Loucy (cell line): ENCODE results near the gene TBC1D22A.
"Not testable (repeated sequence)": the region's sequence is repeated elsewhere in the genome, so short reads cannot be mapped to it uniquely, and the experiment has no call there.

Experiments
- H2AFZ ChIP-seq: fragments of 200-600 bp; sonication (generic); 2 replicates; pipeline ENCODE4 v1.6.0; 2016; ENCODE audit warnings: antibody characterized with exemption, mild to moderate bottlenecking, low read length, moderate library complexity
- H3F3A ChIP-seq: fragments of 200-600 bp; 2 replicates; pipeline ENCODE4 v1.6.0; 2016; ENCODE audit warnings: antibody characterized with exemption, low read depth, mild to moderate bottlenecking
- H3K27me3 ChIP-seq: fragments of 200-600 bp; sonication (generic); 2 replicates; pipeline ENCODE4 v1.6.1; 2014; ENCODE audit warnings: low read length, mild to moderate bottlenecking; ENCODE audit not compliant: insufficient read depth, poor library complexity, severe bottlenecking
- H3K36me3 ChIP-seq: fragments of 200-600 bp; sonication (generic); 2 replicates; pipeline ENCODE4 v1.6.1; 2016; ENCODE audit warnings: low read length; ENCODE audit not compliant: insufficient read depth
- H3K4me1 ChIP-seq: fragments of 200-600 bp; sonication (generic); 2 replicates; pipeline ENCODE4 v1.5.1; 2014; ENCODE audit warnings: low read length, mild to moderate bottlenecking; ENCODE audit not compliant: insufficient read depth, poor library complexity, severe bottlenecking
- H3K4me2 ChIP-seq: fragments of 200-600 bp; sonication (generic); 2 replicates; pipeline ENCODE4 v1.6.0; 2014; ENCODE audit warnings: antibody characterized with exemption, low read length, low read depth, mild to moderate bottlenecking; ENCODE audit not compliant: poor library complexity, severe bottlenecking
- H3K4me3 ChIP-seq: fragments of 200-600 bp; sonication (generic); 2 replicates; pipeline ENCODE4 v1.5.1; 2014; ENCODE audit warnings: low read length, mild to moderate bottlenecking, mixed read lengths; ENCODE audit not compliant: poor library complexity, severe bottlenecking
- H3K79me2 ChIP-seq: fragments of 200-600 bp; sonication (generic); 2 replicates; pipeline ENCODE4 v1.6.1; 2014; ENCODE audit warnings: low read length; ENCODE audit not compliant: insufficient read depth
- H3K9ac ChIP-seq: fragments of 200-600 bp; sonication (generic); 2 replicates; pipeline ENCODE4 v1.6.0; 2014; ENCODE audit warnings: mild to moderate bottlenecking, low read depth, low read length, moderate library complexity; ENCODE audit not compliant: poor library complexity, severe bottlenecking
- H3K9me2 ChIP-seq: fragments of 200-600 bp; sonication (generic); replicated peaks from 2 replicates; pipeline ENCODE4 v1.6.1; 2016; ENCODE audit warnings: low read depth, low read length, mixed read lengths
- H3K9me3 ChIP-seq: fragments of 200-600 bp; sonication (generic); 2 replicates; pipeline ENCODE4 v1.6.1; 2014; ENCODE audit warnings: mild to moderate bottlenecking, antibody characterized with exemption, low read length, low read depth; ENCODE audit not compliant: insufficient read depth
- H4K20me1 ChIP-seq: fragments of 200-600 bp; sonication (generic); 2 replicates; pipeline ENCODE4 v1.6.0; 2014; ENCODE audit warnings: antibody characterized with exemption, low read length, mild to moderate bottlenecking; ENCODE audit not compliant: insufficient read depth, poor library complexity, severe bottlenecking
- CTCF ChIP-seq: fragments of 200-600 bp; sonication (generic); conservative IDR thresholded peaks from 2 replicates; pipeline ENCODE4 v1.5.1; 2014; ENCODE audit warnings: mild to moderate bottlenecking, antibody characterized with exemption, low read length
- EZH2phosphoT487 ChIP-seq: fragments of 200-600 bp; IDR thresholded peaks from 2 replicates; pipeline ENCODE4 v1.6.1; 2018; ENCODE audit warnings: antibody characterized with exemption, mild to moderate bottlenecking, moderate library complexity, borderline replicate concordance

TBC1D22A gene

DNA sequence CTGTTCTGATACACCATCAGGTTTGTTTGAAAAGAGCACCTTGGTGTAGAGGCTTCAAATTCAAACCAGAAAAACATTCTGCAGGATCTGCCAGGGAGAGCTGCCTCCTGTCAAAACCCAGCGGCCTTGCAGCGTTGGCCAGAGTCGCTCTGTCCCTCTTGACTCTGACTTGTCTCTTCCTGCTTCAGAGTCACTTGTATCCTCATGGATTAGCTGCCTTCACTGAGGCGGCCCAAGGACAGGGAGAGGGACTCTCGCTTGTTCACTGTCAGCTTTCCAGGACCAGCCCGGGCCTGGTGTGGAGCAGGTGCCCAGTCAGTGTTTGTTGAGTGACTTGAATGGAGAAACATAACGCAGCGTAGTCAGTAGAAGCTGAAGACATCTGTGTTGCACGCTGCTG, 18.0 kb downstream of the TBC1D22A start:
- no peaks in the 10 kb centered on the region for H3K36me3 ChIP-seq
- H3K79me2 ChIP-seq = peaks cover 87% of the 10 kb centered on the region
- H3K4me1 ChIP-seq = peaks cover 4% of the 10 kb centered on the region

DNA sequence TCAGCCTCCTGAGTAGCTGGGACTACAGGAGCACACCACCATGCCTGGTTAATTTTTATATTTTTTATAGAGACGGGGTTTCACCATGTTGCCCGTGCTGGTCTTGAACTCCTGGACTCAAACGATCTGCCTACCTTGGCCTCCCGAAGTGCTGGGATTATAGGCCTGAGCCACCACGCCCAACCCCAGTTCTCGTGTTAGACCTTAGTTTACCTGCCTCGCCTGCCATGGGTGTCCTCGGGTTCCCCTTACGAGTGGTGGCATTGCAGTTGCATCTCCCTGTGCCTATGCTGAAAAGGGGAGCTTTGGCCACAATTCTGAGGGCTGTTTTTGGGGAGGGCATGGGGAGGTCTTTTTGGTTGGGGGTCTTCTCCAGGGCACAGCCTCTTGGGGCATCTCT, 18.8 kb downstream of the TBC1D22A start:
- no peaks in the 10 kb centered on the region for H3K9me2 ChIP-seq
- no peak overlapping the region for H3K4me2 ChIP-seq
- no peaks in the 10 kb centered on the region for H3K27me3 ChIP-seq
- peaks cover 4% of the 10 kb centered on the region for H3K4me1 ChIP-seq
- peaks cover 80% of the 10 kb centered on the region for H3K79me2 ChIP-seq
- H3K4me3 ChIP-seq = no peak overlapping the region
- H3F3A ChIP-seq = no peaks in the 10 kb centered on the region
- no peaks in the 10 kb centered on the region for H3K36me3 ChIP-seq
- no peak overlapping the region for H3K9ac ChIP-seq
- no peaks in the 10 kb centered on the region for H4K20me1 ChIP-seq
- TF ChIP-seq CTCF (no peak), EZH2phosphoT487 (no peak)
- H2AFZ ChIP-seq = no peak overlapping the region
- no peaks in the 10 kb centered on the region for H3K9me3 ChIP-seq

More for the DNA sequence above, 18.0 kb downstream of the TBC1D22A start:
- no peak overlapping the region for H3K4me2 ChIP-seq
- TF ChIP-seq CTCF (no peak), EZH2phosphoT487 (no peak)
- H3K9me2 ChIP-seq = no peaks in the 10 kb centered on the region
- no peaks in the 10 kb centered on the region for H4K20me1 ChIP-seq
- no peak overlapping the region for H3K9ac ChIP-seq
- no peak overlapping the region for H3K4me3 ChIP-seq
- no peaks in the 10 kb centered on the region for H3K9me3 ChIP-seq
- H3K27me3 ChIP-seq = no peaks in the 10 kb centered on the region
- no peaks in the 10 kb centered on the region for H3F3A ChIP-seq
- no peak overlapping the region for H2AFZ ChIP-seq

DNA sequence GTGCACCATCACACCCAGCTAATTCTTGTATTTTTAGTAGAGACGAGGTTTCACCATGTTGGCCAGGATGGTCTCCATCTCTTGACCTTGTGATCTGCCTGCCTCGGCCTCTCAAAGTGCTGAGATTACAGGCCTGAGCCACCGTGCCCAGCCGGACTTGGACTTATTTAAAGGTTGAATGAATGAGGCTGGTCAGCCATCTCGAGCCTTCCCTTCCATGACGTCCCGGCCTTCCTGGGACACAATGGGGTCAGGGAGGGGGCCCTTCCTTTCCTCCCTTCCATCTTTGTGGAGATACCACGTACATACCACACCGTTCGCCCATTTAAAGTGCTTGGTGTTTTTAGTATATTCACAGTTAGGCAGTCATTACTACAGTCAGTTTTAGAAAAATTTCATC, 19.8 kb downstream of the TBC1D22A start:
- not testable (repeated sequence) for H3K4me1 ChIP-seq, H3K9me3 ChIP-seq, H3K9ac ChIP-seq, H3K4me2 ChIP-seq, H3K36me3 ChIP-seq, H3F3A ChIP-seq, H3K4me3 ChIP-seq, H2AFZ ChIP-seq, H3K27me3 ChIP-seq, H3K9me2 ChIP-seq, H4K20me1 ChIP-seq
- H3K79me2 ChIP-seq = peaks cover 79% of the 10 kb centered on the region

DNA sequence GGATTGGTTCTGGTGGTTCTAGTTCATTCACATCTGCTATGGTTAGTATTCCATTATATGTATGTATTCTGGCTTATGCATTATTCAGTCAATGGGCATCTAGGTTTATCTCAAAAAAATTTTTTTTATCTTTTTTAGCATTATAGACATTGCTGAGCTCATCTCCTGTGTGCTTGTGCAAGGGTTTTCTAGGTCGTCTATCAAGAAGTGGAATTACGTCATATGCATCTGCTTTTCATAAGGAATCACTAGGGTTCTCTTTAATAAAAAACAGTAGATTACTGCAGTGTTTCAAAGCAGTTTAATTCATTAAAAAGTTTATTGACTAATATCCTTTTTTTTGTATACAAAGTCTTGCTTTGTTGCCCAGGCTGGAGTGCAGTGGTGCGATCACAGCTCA, 21.3 kb downstream of the TBC1D22A start:
- no peaks in the 10 kb centered on the region for H3K9me3 ChIP-seq
- H3K27me3 ChIP-seq = no peaks in the 10 kb centered on the region
- no peak overlapping the region for H3K4me3 ChIP-seq
- H4K20me1 ChIP-seq = no peaks in the 10 kb centered on the region
- H3K4me2 ChIP-seq = no peak overlapping the region
- TF ChIP-seq CTCF (no peak), EZH2phosphoT487 (no peak)
- H3K9ac ChIP-seq = no peak overlapping the region
- peaks cover 87% of the 10 kb centered on the region for H3K79me2 ChIP-seq
- no peak overlapping the region for H2AFZ ChIP-seq
- no peaks in the 10 kb centered on the region for H3K9me2 ChIP-seq
- H3F3A ChIP-seq = no peaks in the 10 kb centered on the region
- H3K4me1 ChIP-seq = no peaks in the 10 kb centered on the region
- H3K36me3 ChIP-seq = no peaks in the 10 kb centered on the region
